GM19043 (cell line): ENCODE data around the gene RWDD4.

Experiments used
- ATAC-seq: cut with Tn5 transposase; IDR thresholded peaks from one replicate; pipeline ENCODE4 v1.9.1; 2021; ENCODE audit warnings: low read depth; ENCODE audit not compliant: unreplicated experiment

Gene RWDD4

DNA sequence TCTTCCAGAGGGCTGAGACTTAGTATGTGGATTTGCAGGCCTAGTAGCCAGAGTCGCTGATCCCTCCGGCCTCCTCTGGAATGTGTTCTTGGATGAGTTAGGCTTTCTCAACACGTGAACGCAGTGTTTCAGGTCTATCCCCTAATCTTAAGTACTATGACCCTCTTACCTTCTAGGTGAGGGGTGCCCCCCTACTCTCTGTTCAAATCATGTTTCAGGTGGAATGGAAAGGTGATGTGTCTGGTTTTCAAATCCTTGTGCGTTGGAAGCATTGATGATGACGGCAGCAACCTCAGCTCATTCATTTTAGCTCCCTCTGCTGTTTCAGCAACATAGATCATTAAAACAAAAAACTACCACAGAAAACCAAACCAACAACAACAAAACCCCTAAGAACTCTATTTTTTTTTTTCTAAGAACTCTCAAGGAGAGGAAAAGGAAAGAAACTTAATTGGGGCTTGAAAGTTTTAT is 56.4 kb downstream of the RWDD4 start:
- ATAC-seq = no peak

DNA sequence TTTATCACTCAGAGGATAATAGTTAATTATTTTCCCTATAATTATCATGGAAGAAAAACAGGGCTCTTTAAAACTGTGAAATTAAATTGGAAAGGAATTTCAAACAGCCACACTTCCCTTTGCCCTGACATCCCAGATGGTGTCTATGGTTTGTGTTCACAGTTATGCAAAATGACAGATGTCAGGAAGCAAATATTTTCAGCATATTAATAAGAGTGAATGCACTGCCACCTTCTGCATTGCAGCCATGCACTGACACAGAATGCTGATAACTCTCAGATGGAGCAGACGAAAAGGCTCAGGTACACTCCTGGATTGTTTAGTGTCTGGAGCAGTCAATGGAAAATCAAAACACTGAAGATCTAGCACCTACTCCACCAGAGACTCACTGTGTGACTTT is 57.6 kb downstream of the RWDD4 start:
- no peak for ATAC-seq

DNA sequence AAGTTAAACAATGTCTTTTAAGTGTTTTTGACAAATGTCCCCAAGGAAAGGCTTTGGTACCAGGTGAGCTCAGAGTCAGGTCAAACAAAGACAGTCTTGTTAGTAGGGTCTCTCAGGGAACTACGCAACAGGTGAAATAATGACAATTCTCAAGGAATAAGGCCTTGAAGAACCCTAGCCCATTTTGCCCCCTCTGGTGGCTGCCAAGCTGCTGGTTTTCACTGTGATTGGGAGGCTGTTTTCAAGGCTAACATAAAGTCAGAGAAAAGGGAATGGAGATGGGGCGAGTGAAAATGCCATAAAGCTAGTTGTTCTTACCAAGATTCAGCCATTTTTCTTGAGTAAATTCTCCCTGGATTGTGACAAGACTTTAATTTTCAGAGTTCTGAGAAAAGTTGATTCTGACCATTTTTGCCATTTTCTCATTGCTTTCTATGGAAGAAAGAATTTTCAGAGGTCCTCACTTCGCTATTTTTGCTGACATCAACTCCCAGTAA is 58.7 kb downstream of the RWDD4 start:
- no peak for ATAC-seq

DNA sequence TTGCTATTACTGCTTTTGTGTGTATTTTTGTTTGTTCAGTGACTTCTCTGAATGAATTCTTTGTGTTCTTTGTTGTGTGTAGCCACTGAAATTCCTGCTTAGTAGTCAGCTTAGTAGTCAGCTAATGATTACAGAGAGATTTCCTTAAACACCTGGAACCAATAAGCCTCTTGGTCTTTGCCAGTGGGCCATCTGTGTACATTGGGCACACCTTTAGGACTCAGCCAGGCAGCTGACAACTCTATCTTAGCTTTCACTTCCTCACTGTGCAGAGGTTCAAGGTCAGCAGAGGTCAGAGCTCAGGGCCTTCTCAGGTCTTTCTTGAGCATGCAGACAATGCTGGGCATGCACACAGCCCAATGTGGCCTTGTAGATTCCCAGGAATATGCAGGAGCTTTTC is 59.3 kb downstream of the RWDD4 start:
- peak; percentile 64 for ATAC-seq

DNA sequence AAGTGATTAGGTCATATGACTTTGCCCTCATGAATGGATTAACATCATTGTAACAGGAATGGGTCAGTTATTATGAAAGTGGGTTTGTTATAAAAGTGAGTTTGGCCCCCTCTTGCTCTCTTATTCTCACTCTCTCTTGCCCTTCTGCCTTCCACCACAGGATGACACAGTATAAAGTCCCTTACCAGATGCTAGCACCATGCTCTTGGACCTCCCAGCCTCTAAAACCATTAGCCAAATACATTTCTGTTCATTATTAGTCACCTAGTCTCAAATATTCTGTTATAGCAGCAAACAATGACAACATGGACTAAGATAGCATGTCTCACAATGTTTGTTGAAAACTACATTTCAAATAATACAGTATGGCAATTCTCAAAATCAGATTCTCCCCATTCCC is 59.7 kb downstream of the RWDD4 start:
- ATAC-seq = no peak

DNA sequence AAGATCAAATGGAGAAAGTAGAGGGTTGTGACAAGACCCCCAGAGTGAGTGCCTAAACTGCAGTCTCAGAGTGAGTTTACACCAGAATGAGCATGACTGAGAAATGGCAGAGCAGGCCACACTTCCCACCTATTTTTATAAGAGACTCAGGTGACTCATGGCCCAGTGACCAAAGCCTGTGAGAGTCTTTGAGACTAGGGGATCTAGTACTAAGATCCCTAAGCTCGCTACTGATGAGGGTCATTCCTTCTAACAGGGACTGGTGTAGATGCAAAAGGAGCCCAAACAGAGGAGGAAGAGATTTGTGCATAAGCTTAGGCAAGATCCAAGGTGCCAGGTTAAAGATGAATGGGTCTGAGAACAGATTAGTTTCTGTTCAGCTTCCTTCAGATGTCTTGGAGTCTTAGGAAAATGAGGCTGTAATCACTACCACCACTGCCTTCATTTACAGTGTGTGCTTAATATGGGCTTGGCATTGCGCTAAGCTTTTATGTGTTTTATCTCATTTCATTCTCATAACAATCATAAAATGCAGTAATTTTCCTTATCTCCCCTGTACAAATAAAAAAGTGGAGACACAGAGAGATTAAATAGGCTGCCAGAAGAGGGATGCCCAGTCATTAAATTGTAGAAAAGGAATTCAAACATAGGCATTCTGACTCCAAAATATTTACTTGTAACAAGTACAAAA is 62.8 kb downstream of the RWDD4 start:
- no peak for ATAC-seq

DNA sequence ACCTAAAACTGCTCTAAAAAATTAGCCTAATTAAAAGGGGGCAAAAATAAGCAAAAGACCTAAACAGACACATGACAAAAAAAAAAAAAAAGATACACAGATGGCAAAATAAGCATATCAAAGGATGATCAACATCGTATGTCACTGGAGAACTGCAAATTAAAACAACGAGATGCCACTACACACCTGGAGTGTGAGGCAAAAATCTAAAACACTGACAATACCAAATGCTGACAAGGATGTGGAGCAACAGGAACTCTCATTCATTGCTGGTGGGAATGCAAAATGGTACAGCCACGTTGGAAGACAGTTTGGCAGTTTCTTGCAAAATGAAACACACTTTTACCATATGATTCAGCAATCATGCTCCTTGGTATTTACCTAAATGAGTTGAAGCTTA is 64.2 kb downstream of the RWDD4 start:
- no peak for ATAC-seq

DNA sequence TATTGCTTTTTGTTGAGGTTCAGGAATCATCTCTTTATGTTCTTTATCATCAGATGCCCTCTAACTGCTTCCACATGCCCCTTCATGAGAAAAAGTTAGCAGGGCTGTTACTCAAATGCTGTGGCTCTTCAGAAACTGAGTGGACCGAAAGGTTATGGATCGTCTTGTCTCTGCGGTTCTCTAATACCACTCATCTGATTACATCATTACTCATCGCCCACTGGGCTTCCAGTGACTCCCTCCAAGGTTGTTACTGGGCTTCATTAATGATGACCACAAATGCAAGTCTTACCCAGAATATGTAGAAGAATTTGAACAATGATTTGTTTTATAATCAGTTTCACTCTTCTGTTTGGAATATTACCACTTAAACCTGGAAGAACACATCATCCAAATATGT is 67.7 kb downstream of the RWDD4 start:
- no peak for ATAC-seq
